Measurements from ENCODE around the gene NALCN.

DNA sequence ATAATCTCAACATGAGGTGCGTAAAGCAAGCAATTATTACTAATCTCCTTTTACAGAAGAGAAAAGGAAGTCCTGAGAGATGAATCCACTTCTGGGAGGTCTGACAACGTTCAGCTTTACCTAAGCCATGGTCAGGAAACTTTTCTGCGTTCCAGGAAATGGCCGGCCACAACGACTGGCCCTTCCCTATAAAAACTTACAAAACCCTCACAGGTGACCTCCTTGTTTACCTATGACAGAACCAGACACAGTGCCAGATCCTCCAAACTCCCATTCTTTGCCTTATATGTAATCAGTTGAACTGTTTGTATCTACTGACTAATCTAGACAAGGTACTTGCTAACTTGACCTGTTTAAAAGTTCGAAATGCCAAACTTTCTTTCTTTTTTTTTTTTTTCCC, 390.0 kb downstream of the NALCN start:
- TF ChIP-seq, protein P1, sequence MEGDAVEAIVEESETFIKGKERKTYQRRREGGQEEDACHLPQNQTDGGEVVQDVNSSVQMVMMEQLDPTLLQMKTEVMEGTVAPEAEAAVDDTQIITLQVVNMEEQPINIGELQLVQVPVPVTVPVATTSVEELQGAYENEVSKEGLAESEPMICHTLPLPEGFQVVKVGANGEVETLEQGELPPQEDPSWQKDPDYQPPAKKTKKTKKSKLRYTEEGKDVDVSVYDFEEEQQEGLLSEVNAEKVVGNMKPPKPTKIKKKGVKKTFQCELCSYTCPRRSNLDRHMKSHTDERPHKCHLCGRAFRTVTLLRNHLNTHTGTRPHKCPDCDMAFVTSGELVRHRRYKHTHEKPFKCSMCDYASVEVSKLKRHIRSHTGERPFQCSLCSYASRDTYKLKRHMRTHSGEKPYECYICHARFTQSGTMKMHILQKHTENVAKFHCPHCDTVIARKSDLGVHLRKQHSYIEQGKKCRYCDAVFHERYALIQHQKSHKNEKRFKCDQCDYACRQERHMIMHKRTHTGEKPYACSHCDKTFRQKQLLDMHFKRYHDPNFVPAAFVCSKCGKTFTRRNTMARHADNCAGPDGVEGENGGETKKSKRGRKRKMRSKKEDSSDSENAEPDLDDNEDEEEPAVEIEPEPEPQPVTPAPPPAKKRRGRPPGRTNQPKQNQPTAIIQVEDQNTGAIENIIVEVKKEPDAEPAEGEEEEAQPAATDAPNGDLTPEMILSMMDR (IDR thresholded peaks at IDR 0.05 in 8 of 11, conservative IDR thresholded peaks at IDR 0.05 in 3 of 11), result no peak
- TF ChIP-seq POLR2AphosphoS5 (IDR thresholded peaks at IDR 0.05), result no peak
- TF ChIP-seq POLR2A (IDR thresholded peaks at IDR 0.05), result no peak
